ENCODE results near the gene RCC2.
A peak's percentile ranks its signal among the peaks of the same experiment; 100 is the strongest.

DNA sequence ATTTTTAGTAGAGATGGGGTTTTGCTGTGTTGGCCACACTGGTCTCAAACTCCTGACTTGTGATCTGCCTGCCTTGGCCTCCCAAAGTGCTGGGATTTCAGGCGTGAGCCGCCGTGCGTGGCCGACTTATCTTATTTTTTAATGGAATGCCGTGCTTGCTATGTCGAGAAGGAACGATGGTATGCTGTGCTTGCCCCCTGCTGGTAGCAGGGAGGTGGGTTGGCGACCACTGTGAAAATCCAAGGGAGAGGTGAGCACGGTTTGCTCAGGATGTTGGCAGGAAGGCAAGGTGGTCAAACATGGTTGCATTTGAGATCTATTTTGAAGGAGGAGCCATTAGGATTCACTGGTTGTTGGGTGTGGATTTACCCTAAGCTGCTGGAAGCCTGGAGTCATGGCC, 45.8 kb upstream of the RCC2 start:
- TF ChIP-seq RAD21 (IDR thresholded peaks at IDR 0.05; ENCODE audit: low read length) (peak; percentile 68), CHD2 (IDR thresholded peaks at IDR 0.05; ENCODE audit: low read length, partially characterized antibody) (no peak), FOSL2 (IDR thresholded peaks at IDR 0.05; ENCODE audit: borderline replicate concordance, low read depth) (no peak), EZH2phosphoT487 (IDR thresholded peaks at IDR 0.05; ENCODE audit: borderline replicate concordance, low read depth) (no peak)
- TF ChIP-seq, protein P1, sequence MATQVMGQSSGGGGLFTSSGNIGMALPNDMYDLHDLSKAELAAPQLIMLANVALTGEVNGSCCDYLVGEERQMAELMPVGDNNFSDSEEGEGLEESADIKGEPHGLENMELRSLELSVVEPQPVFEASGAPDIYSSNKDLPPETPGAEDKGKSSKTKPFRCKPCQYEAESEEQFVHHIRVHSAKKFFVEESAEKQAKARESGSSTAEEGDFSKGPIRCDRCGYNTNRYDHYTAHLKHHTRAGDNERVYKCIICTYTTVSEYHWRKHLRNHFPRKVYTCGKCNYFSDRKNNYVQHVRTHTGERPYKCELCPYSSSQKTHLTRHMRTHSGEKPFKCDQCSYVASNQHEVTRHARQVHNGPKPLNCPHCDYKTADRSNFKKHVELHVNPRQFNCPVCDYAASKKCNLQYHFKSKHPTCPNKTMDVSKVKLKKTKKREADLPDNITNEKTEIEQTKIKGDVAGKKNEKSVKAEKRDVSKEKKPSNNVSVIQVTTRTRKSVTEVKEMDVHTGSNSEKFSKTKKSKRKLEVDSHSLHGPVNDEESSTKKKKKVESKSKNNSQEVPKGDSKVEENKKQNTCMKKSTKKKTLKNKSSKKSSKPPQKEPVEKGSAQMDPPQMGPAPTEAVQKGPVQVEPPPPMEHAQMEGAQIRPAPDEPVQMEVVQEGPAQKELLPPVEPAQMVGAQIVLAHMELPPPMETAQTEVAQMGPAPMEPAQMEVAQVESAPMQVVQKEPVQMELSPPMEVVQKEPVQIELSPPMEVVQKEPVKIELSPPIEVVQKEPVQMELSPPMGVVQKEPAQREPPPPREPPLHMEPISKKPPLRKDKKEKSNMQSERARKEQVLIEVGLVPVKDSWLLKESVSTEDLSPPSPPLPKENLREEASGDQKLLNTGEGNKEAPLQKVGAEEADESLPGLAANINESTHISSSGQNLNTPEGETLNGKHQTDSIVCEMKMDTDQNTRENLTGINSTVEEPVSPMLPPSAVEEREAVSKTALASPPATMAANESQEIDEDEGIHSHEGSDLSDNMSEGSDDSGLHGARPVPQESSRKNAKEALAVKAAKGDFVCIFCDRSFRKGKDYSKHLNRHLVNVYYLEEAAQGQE (IDR thresholded peaks at IDR 0.05; ENCODE audit: low read depth, low read length): no peak
- TF ChIP-seq, protein P2, sequence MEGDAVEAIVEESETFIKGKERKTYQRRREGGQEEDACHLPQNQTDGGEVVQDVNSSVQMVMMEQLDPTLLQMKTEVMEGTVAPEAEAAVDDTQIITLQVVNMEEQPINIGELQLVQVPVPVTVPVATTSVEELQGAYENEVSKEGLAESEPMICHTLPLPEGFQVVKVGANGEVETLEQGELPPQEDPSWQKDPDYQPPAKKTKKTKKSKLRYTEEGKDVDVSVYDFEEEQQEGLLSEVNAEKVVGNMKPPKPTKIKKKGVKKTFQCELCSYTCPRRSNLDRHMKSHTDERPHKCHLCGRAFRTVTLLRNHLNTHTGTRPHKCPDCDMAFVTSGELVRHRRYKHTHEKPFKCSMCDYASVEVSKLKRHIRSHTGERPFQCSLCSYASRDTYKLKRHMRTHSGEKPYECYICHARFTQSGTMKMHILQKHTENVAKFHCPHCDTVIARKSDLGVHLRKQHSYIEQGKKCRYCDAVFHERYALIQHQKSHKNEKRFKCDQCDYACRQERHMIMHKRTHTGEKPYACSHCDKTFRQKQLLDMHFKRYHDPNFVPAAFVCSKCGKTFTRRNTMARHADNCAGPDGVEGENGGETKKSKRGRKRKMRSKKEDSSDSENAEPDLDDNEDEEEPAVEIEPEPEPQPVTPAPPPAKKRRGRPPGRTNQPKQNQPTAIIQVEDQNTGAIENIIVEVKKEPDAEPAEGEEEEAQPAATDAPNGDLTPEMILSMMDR (IDR thresholded peaks at IDR 0.05): peak; percentile 61
- TF ChIP-seq, protein P3, sequence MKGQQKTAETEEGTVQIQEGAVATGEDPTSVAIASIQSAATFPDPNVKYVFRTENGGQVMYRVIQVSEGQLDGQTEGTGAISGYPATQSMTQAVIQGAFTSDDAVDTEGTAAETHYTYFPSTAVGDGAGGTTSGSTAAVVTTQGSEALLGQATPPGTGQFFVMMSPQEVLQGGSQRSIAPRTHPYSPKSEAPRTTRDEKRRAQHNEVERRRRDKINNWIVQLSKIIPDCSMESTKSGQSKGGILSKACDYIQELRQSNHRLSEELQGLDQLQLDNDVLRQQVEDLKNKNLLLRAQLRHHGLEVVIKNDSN (IDR thresholded peaks at IDR 0.05; ENCODE audit: borderline replicate concordance, low read depth): no peak
